MM.1S (cell line): ENCODE data around the gene ABCB10.

Source experiments
- DNase-seq: peaks from one replicate; pipeline ENCODE4 v3.0.0-alpha.2; 2015
- H2AFZ ChIP-seq: fragments of 300-600 bp; sonication (generic); 2 replicates; pipeline ENCODE4 v1.6.0; 2016; ENCODE audit warnings: antibody characterized with exemption, low read length
- H3F3A ChIP-seq: fragments of 300-600 bp; sonication (generic); 2 replicates; pipeline ENCODE4 v1.6.1; 2016; ENCODE audit warnings: mild to moderate bottlenecking, antibody characterized with exemption, low read length, moderate library complexity, mixed read lengths; ENCODE audit not compliant: insufficient read depth
- H3K27ac ChIP-seq: fragments of 300-600 bp; sonication (generic); 2 replicates; pipeline ENCODE4 v1.5.1; 2016; ENCODE audit warnings: mild to moderate bottlenecking, low read length
- H3K27me3 ChIP-seq: fragments of 300-600 bp; sonication (generic); replicated peaks from 2 replicates; pipeline ENCODE4 v1.6.0; 2016; ENCODE audit warnings: low read length; ENCODE audit not compliant: insufficient read depth
- H3K36me3 ChIP-seq: fragments of 300-600 bp; sonication (generic); replicated peaks from 2 replicates; pipeline ENCODE4 v1.6.1; 2016; ENCODE audit warnings: mild to moderate bottlenecking, low read length, mixed read lengths; ENCODE audit not compliant: insufficient read depth
- H3K4me1 ChIP-seq: fragments of 300-600 bp; sonication (generic); 2 replicates; pipeline ENCODE4 v1.6.1; 2016; ENCODE audit warnings: low read length, mixed read lengths
- H3K4me2 ChIP-seq: fragments of 300-600 bp; sonication (generic); 2 replicates; pipeline ENCODE4 v1.6.0; 2016; ENCODE audit warnings: low read depth, low read length
- H3K4me3 ChIP-seq: fragments of 300-600 bp; sonication (generic); 2 replicates; pipeline ENCODE4 v1.5.1; 2016; ENCODE audit warnings: low read length, mixed read lengths
- H3K79me2 ChIP-seq: fragments of 300-600 bp; sonication (generic); 2 replicates; pipeline ENCODE4 v1.6.1; 2016; ENCODE audit warnings: mixed run types, low read length, mixed read lengths
- H3K9ac ChIP-seq: fragments of 300-600 bp; sonication (generic); 2 replicates; pipeline ENCODE4 v1.6.1; 2016; ENCODE audit warnings: low read length, mixed read lengths
- H3K9me2 ChIP-seq: fragments of 300-600 bp; sonication (generic); replicated peaks from 2 replicates; pipeline ENCODE4 v1.6.1; 2016; ENCODE audit warnings: mild to moderate bottlenecking, low read length, mixed read lengths; ENCODE audit not compliant: insufficient read depth
- H3K9me3 ChIP-seq: fragments of 300-600 bp; sonication (generic); replicated peaks from 2 replicates; pipeline ENCODE4 v1.6.1; 2016; ENCODE audit warnings: mild to moderate bottlenecking, low read length, mixed read lengths; ENCODE audit not compliant: insufficient read depth
- H4K20me1 ChIP-seq: fragments of 300-600 bp; sonication (generic); 2 replicates; pipeline ENCODE4 v1.6.1; 2016; ENCODE audit warnings: mild to moderate bottlenecking, low read length, moderate library complexity, mixed read lengths; ENCODE audit not compliant: insufficient read depth
- CTCF ChIP-seq: fragments of 300-600 bp; sonication (generic); IDR thresholded peaks from 2 replicates; pipeline ENCODE4 v1.5.1; 2016; ENCODE audit warnings: antibody characterized with exemption, low read length, mixed read lengths
- EZH2 ChIP-seq: fragments of 300-600 bp; sonication (generic); optimal IDR thresholded peaks from 2 replicates; pipeline ENCODE3; 2017; ENCODE audit warnings: low read depth, mild to moderate bottlenecking, antibody characterized with exemption, low read length, mixed read lengths
- EZH2phosphoT487 ChIP-seq: fragments of 300-600 bp; sonication (generic); IDR thresholded peaks from 2 replicates; pipeline ENCODE4 v1.6.1; 2018; ENCODE audit warnings: antibody characterized with exemption, low read length

The ABCB10 gene

GRCh38 chr1:229531326-229531725 is 27.2 kb downstream of the ABCB10 start:
- Histone ChIP-seq H3K27ac (no peak overlapping the region), H3K9ac (no peak overlapping the region), H3K36me3 (0 out of 2 replicates have a peak, but pooled peaks cover 5% of the 10 kb centered on the region), H3K9me3 (no peaks in the 10 kb centered on the region), H3K79me2 (0 out of 2 replicates have a peak, but pooled peaks cover 5% of the 10 kb centered on the region), H3K4me2 (no peak overlapping the region), H3K4me1 (no peaks in the 10 kb centered on the region), H4K20me1 (no peaks in the 10 kb centered on the region), H3F3A (no peaks in the 10 kb centered on the region), H3K4me3 (no peak overlapping the region), H3K27me3 (no peaks in the 10 kb centered on the region), H3K9me2 (no peaks in the 10 kb centered on the region), H2AFZ (no peak overlapping the region)
- DNase-seq = no peak
- TF ChIP-seq EZH2phosphoT487 (no peak), EZH2 (no peak), CTCF (no peak)

DNA sequence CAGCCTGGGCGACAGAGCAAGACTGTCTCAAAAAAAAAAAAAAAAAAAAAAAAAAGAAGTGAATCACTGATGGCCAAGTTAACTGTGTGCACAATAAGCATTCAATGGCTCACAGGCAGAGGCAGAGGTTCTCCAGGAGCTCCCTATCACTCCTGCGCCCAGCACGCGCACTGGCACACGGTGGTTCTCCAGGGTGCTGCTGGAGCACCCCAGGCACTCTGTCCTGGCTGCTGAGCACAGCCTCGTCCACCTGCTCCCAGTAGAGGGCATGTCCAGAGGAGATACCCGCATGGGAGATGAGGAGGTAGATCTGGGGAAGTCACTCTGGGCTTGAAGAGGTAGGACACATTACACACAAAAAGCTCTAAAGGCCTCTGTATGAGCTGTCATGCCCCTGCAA is 28.9 kb downstream of the ABCB10 start:
- no peaks in the 10 kb centered on the region for H3K27me3 ChIP-seq
- H3F3A ChIP-seq = no peaks in the 10 kb centered on the region
- 0 out of 2 replicates have a peak, but pooled peaks cover 5% of the 10 kb centered on the region for H3K79me2 ChIP-seq
- H3K9ac ChIP-seq = no peak overlapping the region
- no peaks in the 10 kb centered on the region for H3K4me1 ChIP-seq
- TF ChIP-seq EZH2phosphoT487 (no peak), CTCF (no peak), EZH2 (no peak)
- no peak overlapping the region for H3K27ac ChIP-seq
- H3K9me3 ChIP-seq = no peaks in the 10 kb centered on the region
- H3K4me3 ChIP-seq = no peak overlapping the region
- no peak overlapping the region for H2AFZ ChIP-seq
- no peak for DNase-seq
- 0 out of 2 replicates have a peak, but pooled peaks cover 5% of the 10 kb centered on the region for H3K36me3 ChIP-seq
- H3K9me2 ChIP-seq = no peaks in the 10 kb centered on the region
- no peak overlapping the region for H3K4me2 ChIP-seq
- no peaks in the 10 kb centered on the region for H4K20me1 ChIP-seq

DNA sequence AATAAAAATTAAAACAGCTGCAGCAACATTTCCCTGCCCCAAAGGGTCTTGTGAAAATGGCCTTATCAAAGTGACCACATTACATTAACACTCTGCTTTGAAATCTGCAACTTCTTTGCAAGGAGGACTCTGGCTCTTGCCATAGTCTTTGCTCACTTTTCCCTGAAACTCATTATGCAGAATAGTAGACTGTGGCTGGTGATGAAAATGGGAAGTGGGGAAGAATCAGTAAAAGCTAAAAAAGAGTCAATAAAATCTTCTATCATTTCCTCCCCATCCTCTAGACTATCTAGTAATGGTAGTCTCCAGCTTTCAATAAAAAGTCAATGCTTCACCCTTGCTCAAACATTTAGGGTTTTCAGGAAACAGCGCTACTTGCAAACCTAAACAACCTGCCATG is 31.8 kb downstream of the ABCB10 start:
- Histone ChIP-seq H2AFZ (no peak overlapping the region), H3K9me2 (no peaks in the 10 kb centered on the region), H3K36me3 (0 out of 2 replicates have a peak, but pooled peaks cover 5% of the 10 kb centered on the region), H3K9me3 (no peaks in the 10 kb centered on the region), H4K20me1 (no peaks in the 10 kb centered on the region), H3K27ac (no peak overlapping the region), H3K4me2 (no peak overlapping the region), H3K9ac (no peak overlapping the region), H3F3A (no peaks in the 10 kb centered on the region), H3K27me3 (no peaks in the 10 kb centered on the region), H3K4me3 (no peak overlapping the region), H3K79me2 (no peaks in the 10 kb centered on the region), H3K4me1 (no peaks in the 10 kb centered on the region)
- TF ChIP-seq CTCF = no peak
- TF ChIP-seq EZH2phosphoT487 = no peak
- no peak for TF ChIP-seq EZH2
- no peak for DNase-seq
